ENCODE data around the gene MLLT3. TPM values are rescaled to one million over a fixed set of nuclear protein-coding genes. Genes with fewer than 3 reads are reported as not detected.

Gene MLLT3
- total and polyA plus RNA-seq, 2 experiments from 2014 or later, result 7.1 to 11.9 TPM

GRCh38 chr9:20512636-20513035, 109.7 kb downstream of the MLLT3 start:
- Histone ChIP-seq H3F3A (ENCODE audit: insufficient read depth) (peaks cover 17% of the 10 kb centered on the region), H3K79me2 (ENCODE audit: insufficient read depth) (peaks cover 31% of the 10 kb centered on the region), H3K4me2 (ENCODE audit: unreplicated experiment) (peak overlapping the region; percentile 65), H4K20me1 (ENCODE audit: insufficient read depth) (no peaks in the 10 kb centered on the region), H3K4me3 (no peak overlapping the region), H2AFZ (no peak overlapping the region), H3K36me3 (ENCODE audit: low read depth) (no peaks in the 10 kb centered on the region), H3K27ac (peak overlapping the region; percentile 58), H3K9me2 (ENCODE audit: insufficient read depth) (no peaks in the 10 kb centered on the region), H3K4me1 (ENCODE audit: insufficient read depth) (peaks cover 18% of the 10 kb centered on the region), H3K9me3 (ENCODE audit: low read depth) (no peaks in the 10 kb centered on the region), H3K9ac (0 out of 2 replicates have a peak overlapping the region, but pooled peaks have one; percentile 12), H3K27me3 (replicated peaks; ENCODE audit: insufficient read depth) (no peaks in the 10 kb centered on the region)
- in situ Hi-C loops (cut with MboI), result no loop called here
- TF ChIP-seq EZH2phosphoT487 (IDR thresholded peaks at IDR 0.05; ENCODE audit: insufficient read depth, low read depth) (no peak), EZH2 (IDR thresholded peaks at IDR 0.05; ENCODE audit: insufficient read depth, poor library complexity, severe bottlenecking) (no peak)
- peak; percentile 41 for DNase-seq
- WGBS, 2 experiments (ENCODE audit: low coverage in 1 of 2, low lambda C conversion rate in 2 of 2, missing lambda C conversion rate in 2 of 2), result 96 to 98% methylated on average over 2 of the region's 2 CpGs

DNA sequence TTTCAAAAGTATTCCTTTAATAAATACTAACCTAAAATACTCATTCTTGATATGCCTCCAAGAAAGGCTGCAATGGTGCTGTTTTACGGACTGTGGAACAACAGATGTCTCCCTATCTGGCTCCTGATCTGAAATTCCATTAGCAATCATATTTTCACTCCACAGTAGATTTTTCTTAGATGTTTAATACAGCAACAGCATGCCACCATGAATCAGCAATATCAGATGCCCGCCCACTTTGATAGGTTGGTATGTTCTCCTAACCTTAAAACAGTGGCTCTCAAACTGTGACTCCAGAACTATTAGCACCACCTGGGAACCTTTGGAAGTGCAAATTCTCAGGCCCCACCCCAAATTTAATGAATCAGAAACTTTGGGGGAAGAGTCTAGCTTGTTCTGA, 110.2 kb downstream of the MLLT3 start:
- Histone ChIP-seq H3K36me3 (ENCODE audit: low read depth) (no peaks in the 10 kb centered on the region), H3K27me3 (replicated peaks; ENCODE audit: insufficient read depth) (no peaks in the 10 kb centered on the region), H3K4me1 (ENCODE audit: insufficient read depth) (peaks cover 22% of the 10 kb centered on the region), H3K79me2 (ENCODE audit: insufficient read depth) (peaks cover 29% of the 10 kb centered on the region), H3K27ac (peak overlapping the region; percentile 58), H3F3A (ENCODE audit: insufficient read depth) (peaks cover 17% of the 10 kb centered on the region), H3K9ac (0 out of 2 replicates have a peak overlapping the region, but pooled peaks have one; percentile 12), H4K20me1 (ENCODE audit: insufficient read depth) (no peaks in the 10 kb centered on the region), H3K4me2 (ENCODE audit: unreplicated experiment) (peak overlapping the region; percentile 65), H2AFZ (0 out of 2 replicates have a peak overlapping the region, but pooled peaks have one; percentile 1), H3K4me3 (peak overlapping the region; percentile 27), H3K9me2 (ENCODE audit: insufficient read depth) (no peaks in the 10 kb centered on the region), H3K9me3 (ENCODE audit: low read depth) (no peaks in the 10 kb centered on the region)
- peak; percentile 83 for DNase-seq
- TF ChIP-seq EZH2phosphoT487 (IDR thresholded peaks at IDR 0.05; ENCODE audit: insufficient read depth, low read depth) (no peak), EZH2 (IDR thresholded peaks at IDR 0.05; ENCODE audit: insufficient read depth, poor library complexity, severe bottlenecking) (no peak)
- WGBS, 2 experiments (ENCODE audit: low coverage in 1 of 2, low lambda C conversion rate in 2 of 2, missing lambda C conversion rate in 2 of 2), result 3 to 9% methylated on average over 2 of the region's 2 CpGs
- in situ Hi-C loops (cut with MboI), result no loop called here

DNA sequence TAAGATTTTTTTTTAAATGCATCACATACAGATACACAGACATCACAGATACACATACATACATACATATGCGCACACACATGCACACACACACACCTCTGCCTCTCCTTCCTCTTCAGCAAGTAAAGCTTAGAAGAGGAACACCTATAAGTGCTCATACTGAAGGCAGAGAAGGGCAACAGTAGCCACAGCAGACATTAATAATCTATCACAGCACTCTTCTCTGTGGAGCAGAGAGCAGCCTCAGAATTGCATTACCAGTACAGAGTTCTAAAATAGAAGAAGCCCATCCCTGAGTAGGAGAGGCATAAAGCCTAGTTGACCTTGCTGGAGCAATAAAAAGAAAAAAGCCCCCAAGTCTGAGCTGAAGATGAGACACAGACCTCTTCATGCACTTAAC, 110.6 kb downstream of the MLLT3 start:
- 0 out of 2 replicates have a peak overlapping the region, but pooled peaks have one; percentile 1 for H2AFZ ChIP-seq
- H3K36me3 ChIP-seq (ENCODE audit: low read depth), result no peaks in the 10 kb centered on the region
- H3K27ac ChIP-seq, result peak overlapping the region; percentile 58
- no peaks in the 10 kb centered on the region for H4K20me1 ChIP-seq (ENCODE audit: insufficient read depth)
- H3K9ac ChIP-seq, result 0 out of 2 replicates have a peak overlapping the region, but pooled peaks have one; percentile 12
- 94 to 100% methylated on average over 1 of the region's 1 CpG for WGBS, 2 experiments (ENCODE audit: low coverage in 1 of 2, low lambda C conversion rate in 2 of 2, missing lambda C conversion rate in 2 of 2)
- H3K9me3 ChIP-seq (ENCODE audit: low read depth), result no peaks in the 10 kb centered on the region
- DNase-seq, result no peak
- in situ Hi-C loops (cut with MboI), result no loop called here
- TF ChIP-seq EZH2phosphoT487 (IDR thresholded peaks at IDR 0.05; ENCODE audit: insufficient read depth, low read depth), result no peak
- no peak for TF ChIP-seq EZH2 (IDR thresholded peaks at IDR 0.05; ENCODE audit: insufficient read depth, poor library complexity, severe bottlenecking)
- peaks cover 32% of the 10 kb centered on the region for H3K79me2 ChIP-seq (ENCODE audit: insufficient read depth)
- H3K4me2 ChIP-seq (ENCODE audit: unreplicated experiment), result peak overlapping the region; percentile 65
- peaks cover 23% of the 10 kb centered on the region for H3K4me1 ChIP-seq (ENCODE audit: insufficient read depth)
- peaks cover 17% of the 10 kb centered on the region for H3F3A ChIP-seq (ENCODE audit: insufficient read depth)
- H3K27me3 ChIP-seq (replicated peaks; ENCODE audit: insufficient read depth), result no peaks in the 10 kb centered on the region
- no peaks in the 10 kb centered on the region for H3K9me2 ChIP-seq (ENCODE audit: insufficient read depth)
- peak overlapping the region; percentile 27 for H3K4me3 ChIP-seq

GRCh38 chr9:20509466-20509865, 112.8 kb downstream of the MLLT3 start:
- Histone ChIP-seq H3K9ac (no peak overlapping the region), H3K36me3 (ENCODE audit: low read depth) (no peaks in the 10 kb centered on the region), H3K27ac (no peak overlapping the region), H3K4me3 (no peak overlapping the region), H3K9me2 (ENCODE audit: insufficient read depth) (no peaks in the 10 kb centered on the region), H2AFZ (no peak overlapping the region), H3K79me2 (ENCODE audit: insufficient read depth) (peaks cover 41% of the 10 kb centered on the region), H3K4me1 (ENCODE audit: insufficient read depth) (peaks cover 28% of the 10 kb centered on the region), H3F3A (ENCODE audit: insufficient read depth) (peaks cover 17% of the 10 kb centered on the region), H3K9me3 (ENCODE audit: low read depth) (no peaks in the 10 kb centered on the region), H3K27me3 (replicated peaks; ENCODE audit: insufficient read depth) (no peaks in the 10 kb centered on the region), H3K4me2 (ENCODE audit: unreplicated experiment) (no peak overlapping the region), H4K20me1 (ENCODE audit: insufficient read depth) (no peaks in the 10 kb centered on the region)
- in situ Hi-C loops (cut with MboI), result no loop called here
- DNase-seq, result no peak
- TF ChIP-seq EZH2 (IDR thresholded peaks at IDR 0.05; ENCODE audit: insufficient read depth, poor library complexity, severe bottlenecking) (no peak), EZH2phosphoT487 (IDR thresholded peaks at IDR 0.05; ENCODE audit: insufficient read depth, low read depth) (no peak)
- 84 to 87% methylated on average over 3 of the region's 3 CpGs for WGBS, 2 experiments (ENCODE audit: low coverage in 1 of 2, low lambda C conversion rate in 2 of 2, missing lambda C conversion rate in 2 of 2)

All from GM23248 (cell line).